Activated naive CD8-positive, alpha-beta T cell treated with anti-CD3 and anti-CD28 coated beads, Interleukin-2, amount 50 U/mL, for 24 hours (primary cell): ENCODE measurements around the gene TIGD3.

Experiments
- ATAC-seq: fragments of 150-1000 bp; cut with Tn5 transposase; one replicate; pipeline ENCODE4 v1.10.0; 2021
- DNase-seq: peaks from one replicate; pipeline ENCODE4 v3.0.0; 2021
- H3K27ac Mint-ChIP-seq: one replicate; pipeline ENCODE4 v1.8.0; 2021; ENCODE audit warnings: mild to moderate bottlenecking, mixed read lengths
- H3K27me3 Mint-ChIP-seq: one replicate; pipeline ENCODE4 v1.8.0; 2021; ENCODE audit warnings: mixed read lengths
- H3K36me3 Mint-ChIP-seq: one replicate; pipeline ENCODE4 v1.8.0; 2021; ENCODE audit warnings: low read depth, mixed read lengths
- H3K4me1 Mint-ChIP-seq: one replicate; pipeline ENCODE4 v1.8.0; 2021; ENCODE audit warnings: mixed read lengths
- H3K4me3 Mint-ChIP-seq: one replicate; pipeline ENCODE4 v1.8.0; 2021; ENCODE audit warnings: mild to moderate bottlenecking, moderate library complexity, mixed read lengths
- H3K9me3 Mint-ChIP-seq: one replicate; pipeline ENCODE4 v1.8.0; 2021; ENCODE audit warnings: mixed read lengths

Gene TIGD3

GRCh38 chr11:65384301-65384889 is 29.8 kb downstream of the TIGD3 start:
- Mint-ChIP-seq H3K27me3 (no peaks in the 10 kb centered on the region), H3K36me3 (peaks cover 5% of the 10 kb centered on the region), H3K27ac (peak overlapping the region; percentile 98), H3K9me3 (no peaks in the 10 kb centered on the region), H3K4me1 (peaks cover 73% of the 10 kb centered on the region), H3K4me3 (peak overlapping the region; percentile 87)
- DNase-seq: peak; percentile 25
- no peak for ATAC-seq

GRCh38 chr11:65386307-65387140 is 32.0 kb downstream of the TIGD3 start, which contains the start of gene FRMD8:
Gene FRMD8, plus strand, starts transcription at chr11:65386637. Its CDS starts 400 bp downstream, at chr11:65387037.
- Mint-ChIP-seq H3K9me3 (no peaks in the 10 kb centered on the region), H3K4me1 (peaks cover 74% of the 10 kb centered on the region), H3K36me3 (peaks cover 5% of the 10 kb centered on the region), H3K4me3 (peak within 1 kb of the TSS; percentile 87), H3K27ac (peak within 1 kb of the TSS; percentile 98), H3K27me3 (no peaks in the 10 kb centered on the region)
- peak; percentile 9 for ATAC-seq
- peak; percentile 91 for DNase-seq

- no peaks in the 10 kb centered on the region for H3K27me3 Mint-ChIP-seq
- H3K27ac Mint-ChIP-seq: peak overlapping the region; percentile 60
- ATAC-seq: no peak
- peaks cover 56% of the 10 kb centered on the region for H3K4me1 Mint-ChIP-seq
- H3K9me3 Mint-ChIP-seq: no peaks in the 10 kb centered on the region
- no peak for DNase-seq
- peak overlapping the region; percentile 68 for H3K4me3 Mint-ChIP-seq
- H3K36me3 Mint-ChIP-seq: peaks cover 5% of the 10 kb centered on the region
These were observed 34.2 kb downstream of the TIGD3 start for GRCh38 chr11:65388731-65389130.

GRCh38 chr11:65389294-65389980 is 34.9 kb downstream of the TIGD3 start:
- no peak overlapping the region for H3K4me3 Mint-ChIP-seq
- H3K27ac Mint-ChIP-seq: no peak overlapping the region
- no peaks in the 10 kb centered on the region for H3K27me3 Mint-ChIP-seq
- H3K9me3 Mint-ChIP-seq: no peaks in the 10 kb centered on the region
- ATAC-seq: no peak
- DNase-seq: no peak
- H3K4me1 Mint-ChIP-seq: peaks cover 49% of the 10 kb centered on the region
- H3K36me3 Mint-ChIP-seq: peaks cover 5% of the 10 kb centered on the region

GRCh38 chr11:65390099-65390941 is 35.8 kb downstream of the TIGD3 start:
- no peak for ATAC-seq
- H3K27ac Mint-ChIP-seq: no peak overlapping the region
- H3K4me1 Mint-ChIP-seq: peaks cover 40% of the 10 kb centered on the region
- DNase-seq: no peak
- no peaks in the 10 kb centered on the region for H3K9me3 Mint-ChIP-seq
- H3K27me3 Mint-ChIP-seq: no peaks in the 10 kb centered on the region
- H3K4me3 Mint-ChIP-seq: no peak overlapping the region
- H3K36me3 Mint-ChIP-seq: peaks cover 5% of the 10 kb centered on the region

GRCh38 chr11:65390996-65391395 is 36.4 kb downstream of the TIGD3 start:
- H3K27ac Mint-ChIP-seq: no peak overlapping the region
- H3K27me3 Mint-ChIP-seq: no peaks in the 10 kb centered on the region
- peaks cover 34% of the 10 kb centered on the region for H3K4me1 Mint-ChIP-seq
- no peak overlapping the region for H3K4me3 Mint-ChIP-seq
- H3K9me3 Mint-ChIP-seq: no peaks in the 10 kb centered on the region
- DNase-seq (no peak), ATAC-seq (no peak)
- peaks cover 5% of the 10 kb centered on the region for H3K36me3 Mint-ChIP-seq

- DNase-seq (no peak), ATAC-seq (no peak)
- Mint-ChIP-seq H3K27me3 (no peaks in the 10 kb centered on the region), H3K36me3 (peaks cover 7% of the 10 kb centered on the region), H3K9me3 (no peaks in the 10 kb centered on the region), H3K4me3 (no peak overlapping the region), H3K4me1 (peaks cover 26% of the 10 kb centered on the region), H3K27ac (no peak overlapping the region)
These were observed 37.8 kb downstream of the TIGD3 start for GRCh38 chr11:65392186-65392829.

- Mint-ChIP-seq H3K27ac (no peak overlapping the region), H3K27me3 (no peaks in the 10 kb centered on the region)
These were observed 38.3 kb downstream of the TIGD3 start for GRCh38 chr11:65392899-65393298.

DNA sequence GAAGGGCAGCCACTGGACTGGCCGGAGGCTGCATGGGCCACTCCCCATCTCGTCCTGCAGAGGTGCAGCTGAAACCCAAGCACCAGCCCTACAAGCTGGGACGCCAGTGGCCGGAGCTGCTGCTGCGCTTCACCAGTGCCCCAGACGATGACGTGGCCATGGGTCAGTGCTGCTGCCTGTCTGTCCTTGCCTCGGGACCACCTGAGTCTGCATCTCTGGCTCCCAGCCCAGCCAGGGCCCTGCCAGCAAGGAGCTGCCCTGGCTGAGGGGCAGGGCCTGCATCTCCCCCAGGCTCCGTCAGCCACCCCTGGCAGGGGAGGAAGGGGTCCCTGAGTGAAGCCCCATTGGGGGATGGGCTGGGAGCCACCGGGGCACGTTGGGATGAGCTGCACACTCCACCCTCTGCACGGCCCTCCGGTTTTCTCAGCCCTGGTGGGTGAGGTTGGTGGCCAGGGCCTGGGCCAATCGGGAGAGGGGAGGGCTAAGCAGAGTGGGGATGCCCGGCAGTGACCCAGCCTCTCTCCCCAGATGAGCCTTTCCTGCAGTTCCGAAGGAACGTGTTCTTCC is 39.0 kb downstream of the TIGD3 start:
- peaks cover 13% of the 10 kb centered on the region for H3K36me3 Mint-ChIP-seq
- ATAC-seq (no peak), DNase-seq (no peak)
- no peak overlapping the region for H3K27ac Mint-ChIP-seq
- no peak overlapping the region for H3K4me3 Mint-ChIP-seq
- H3K27me3 Mint-ChIP-seq: no peaks in the 10 kb centered on the region
- peaks cover 15% of the 10 kb centered on the region for H3K4me1 Mint-ChIP-seq
- H3K9me3 Mint-ChIP-seq: no peaks in the 10 kb centered on the region

More at GRCh38 chr11:65392899-65393298, 38.3 kb downstream of the TIGD3 start:
- Mint-ChIP-seq H3K4me1 (peaks cover 22% of the 10 kb centered on the region), H3K9me3 (no peaks in the 10 kb centered on the region), H3K36me3 (peaks cover 9% of the 10 kb centered on the region), H3K4me3 (no peak overlapping the region)
- no peak for ATAC-seq
- no peak for DNase-seq

DNA sequence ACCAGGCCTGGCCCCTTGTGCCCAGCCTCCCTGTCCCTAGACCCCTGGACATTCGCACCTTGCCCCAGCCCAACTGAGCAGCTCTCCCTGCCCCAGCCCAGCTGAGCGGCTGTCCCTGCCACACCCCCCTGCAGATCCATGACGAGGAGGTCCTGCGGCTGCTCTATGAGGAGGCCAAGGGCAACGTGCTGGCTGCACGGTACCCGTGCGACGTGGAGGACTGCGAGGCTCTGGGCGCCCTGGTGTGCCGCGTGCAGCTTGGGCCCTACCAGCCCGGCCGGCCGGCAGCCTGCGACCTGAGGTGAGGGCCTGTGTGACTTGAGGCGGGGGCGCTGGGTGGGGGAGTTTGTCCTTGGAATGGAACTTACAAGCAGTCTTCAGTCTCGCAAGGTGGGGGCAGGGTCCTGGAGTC is 39.6 kb downstream of the TIGD3 start:
- ATAC-seq: no peak
- Mint-ChIP-seq H3K4me1 (peaks cover 9% of the 10 kb centered on the region), H3K36me3 (peaks cover 10% of the 10 kb centered on the region), H3K27ac (no peak overlapping the region), H3K27me3 (no peaks in the 10 kb centered on the region), H3K9me3 (no peaks in the 10 kb centered on the region), H3K4me3 (no peak overlapping the region)
- no peak for DNase-seq

- DNase-seq (no peak), ATAC-seq (no peak)
- no peaks in the 10 kb centered on the region for H3K27me3 Mint-ChIP-seq
- H3K4me3 Mint-ChIP-seq: no peak overlapping the region
- no peaks in the 10 kb centered on the region for H3K9me3 Mint-ChIP-seq
- H3K36me3 Mint-ChIP-seq: peaks cover 13% of the 10 kb centered on the region
- no peak overlapping the region for H3K27ac Mint-ChIP-seq
- no peaks in the 10 kb centered on the region for H3K4me1 Mint-ChIP-seq
These were observed 41.5 kb downstream of the TIGD3 start for GRCh38 chr11:65395961-65396530.

DNA sequence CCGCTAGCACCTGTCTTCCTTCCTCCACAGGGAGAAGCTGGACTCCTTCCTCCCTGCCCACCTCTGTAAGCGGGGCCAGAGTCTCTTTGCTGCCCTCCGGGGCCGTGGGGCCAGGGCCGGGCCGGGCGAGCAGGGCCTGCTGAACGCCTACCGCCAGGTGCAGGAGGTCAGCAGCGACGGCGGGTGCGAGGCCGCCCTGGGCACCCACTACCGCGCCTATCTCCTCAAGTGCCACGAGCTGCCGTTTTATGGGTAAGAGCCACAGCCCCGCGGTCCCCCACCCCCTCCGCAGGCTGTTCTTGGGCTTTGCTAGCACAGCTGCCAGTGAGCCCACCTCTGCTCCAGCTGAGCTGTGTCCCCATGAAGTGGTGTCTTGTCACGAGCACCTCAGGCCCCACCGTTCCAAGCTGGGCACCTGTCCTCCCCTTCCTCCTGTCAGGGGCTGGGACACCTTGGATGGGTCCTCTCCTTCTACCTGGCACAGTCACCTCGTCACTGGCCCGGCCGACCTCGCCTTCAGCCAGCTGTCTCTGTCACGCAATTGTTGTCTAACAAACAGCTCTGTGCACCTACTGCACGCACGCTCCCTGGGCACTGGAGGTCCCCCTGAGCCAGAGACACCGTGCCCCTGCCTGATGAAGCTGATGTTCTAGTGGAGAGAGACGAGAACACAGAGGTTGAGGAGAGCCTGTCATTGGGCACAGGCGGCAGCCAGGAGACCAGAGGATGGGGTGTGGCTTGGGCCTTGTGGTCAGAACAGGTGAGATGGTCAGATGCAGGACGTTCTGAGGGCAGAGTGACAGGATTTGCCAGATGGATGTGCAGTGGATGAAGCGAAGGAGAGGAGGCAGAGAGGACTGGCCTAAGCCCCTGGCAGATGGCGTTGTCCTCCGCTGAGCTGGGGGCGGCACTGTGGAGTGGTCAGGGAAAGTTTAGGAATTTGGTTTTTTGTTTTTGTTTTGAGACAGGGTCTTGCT is 42.5 kb downstream of the TIGD3 start:
- Mint-ChIP-seq H3K36me3 (peaks cover 13% of the 10 kb centered on the region), H3K27me3 (no peaks in the 10 kb centered on the region), H3K27ac (no peak overlapping the region)

More for the DNA sequence above, 42.5 kb downstream of the TIGD3 start:
- ATAC-seq (no peak), DNase-seq (no peak)
- Mint-ChIP-seq H3K4me1 (no peaks in the 10 kb centered on the region), H3K4me3 (no peak overlapping the region), H3K9me3 (no peaks in the 10 kb centered on the region)
